Thyroid gland (tissue), 4 donors: ENCODE results near the gene SPATA9.

Source experiments
- POLR2A ChIP-seq, 2 donors: fragments of 450-650 bp; IDR thresholded peaks; one replicate each; pipeline ENCODE4 v1.6.1; 2017; ENCODE audit warnings: antibody characterized with exemption in 2 of 2, mild to moderate bottlenecking in 2 of 2, moderate library complexity in 1 of 2
- TF ChIP-seq, protein P1 (sequence below), 6 experiments: fragments of 200-600 bp in 3 of 6; fragments of 450-650 bp in 3 of 6; sonication (generic) in 3 of 6; IDR thresholded peaks; one replicate each; pipeline ENCODE4 v1.5.1; 2016 to 2019; ENCODE audit warnings: antibody characterized with exemption in 6 of 6, mild to moderate bottlenecking in 2 of 6, inconsistent platforms in 1 of 6, moderate library complexity in 1 of 6

DNA sequence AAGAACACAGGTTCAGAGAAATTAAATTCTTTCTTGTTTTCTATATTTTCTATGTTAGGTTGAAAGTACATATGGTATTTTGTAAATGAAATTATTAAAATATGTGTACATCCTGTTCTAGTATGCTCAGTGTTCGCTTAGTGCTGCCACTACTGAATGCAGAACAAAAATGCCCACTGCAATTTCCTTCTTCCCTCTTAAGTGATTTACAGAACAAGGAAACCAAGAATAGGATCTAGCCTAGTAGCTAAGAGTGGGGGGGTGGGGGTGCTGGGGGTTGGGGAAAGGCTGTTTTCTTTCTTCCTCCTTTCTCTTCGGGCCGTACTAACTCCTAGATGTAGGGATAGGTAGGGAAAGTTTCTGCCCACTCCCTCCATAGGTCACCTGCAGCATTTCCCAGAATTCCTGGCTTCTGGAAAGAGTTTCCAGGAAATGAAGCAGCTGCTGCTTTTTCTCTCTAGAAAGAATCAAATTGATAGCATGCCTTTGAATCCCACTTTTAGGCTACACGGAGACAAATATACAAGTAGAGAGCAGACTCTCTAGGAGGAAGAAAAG lies 15.7 kb downstream of the SPATA9 start:
- TF ChIP-seq, protein P1, sequence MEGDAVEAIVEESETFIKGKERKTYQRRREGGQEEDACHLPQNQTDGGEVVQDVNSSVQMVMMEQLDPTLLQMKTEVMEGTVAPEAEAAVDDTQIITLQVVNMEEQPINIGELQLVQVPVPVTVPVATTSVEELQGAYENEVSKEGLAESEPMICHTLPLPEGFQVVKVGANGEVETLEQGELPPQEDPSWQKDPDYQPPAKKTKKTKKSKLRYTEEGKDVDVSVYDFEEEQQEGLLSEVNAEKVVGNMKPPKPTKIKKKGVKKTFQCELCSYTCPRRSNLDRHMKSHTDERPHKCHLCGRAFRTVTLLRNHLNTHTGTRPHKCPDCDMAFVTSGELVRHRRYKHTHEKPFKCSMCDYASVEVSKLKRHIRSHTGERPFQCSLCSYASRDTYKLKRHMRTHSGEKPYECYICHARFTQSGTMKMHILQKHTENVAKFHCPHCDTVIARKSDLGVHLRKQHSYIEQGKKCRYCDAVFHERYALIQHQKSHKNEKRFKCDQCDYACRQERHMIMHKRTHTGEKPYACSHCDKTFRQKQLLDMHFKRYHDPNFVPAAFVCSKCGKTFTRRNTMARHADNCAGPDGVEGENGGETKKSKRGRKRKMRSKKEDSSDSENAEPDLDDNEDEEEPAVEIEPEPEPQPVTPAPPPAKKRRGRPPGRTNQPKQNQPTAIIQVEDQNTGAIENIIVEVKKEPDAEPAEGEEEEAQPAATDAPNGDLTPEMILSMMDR (IDR thresholded peaks at IDR 0.05) = no peak
- TF ChIP-seq POLR2A (IDR thresholded peaks at IDR 0.05) = no peak
